AG09319 (cell line): ENCODE measurements around the gene SERPINA12.

ENCODE experiments used
- DNase-seq: peaks from one replicate; pipeline ENCODE4 v3.0.0-alpha.2; 2010; ENCODE audit warnings: low read depth; ENCODE audit errors: extremely low read depth
- TF ChIP-seq, protein P1 (sequence below): IDR thresholded peaks from 2 replicates; pipeline ENCODE4 v1.5.1; 2011; ENCODE audit warnings: low read depth, mild to moderate bottlenecking, inconsistent platforms, low read length, moderate library complexity

Gene SERPINA12

DNA sequence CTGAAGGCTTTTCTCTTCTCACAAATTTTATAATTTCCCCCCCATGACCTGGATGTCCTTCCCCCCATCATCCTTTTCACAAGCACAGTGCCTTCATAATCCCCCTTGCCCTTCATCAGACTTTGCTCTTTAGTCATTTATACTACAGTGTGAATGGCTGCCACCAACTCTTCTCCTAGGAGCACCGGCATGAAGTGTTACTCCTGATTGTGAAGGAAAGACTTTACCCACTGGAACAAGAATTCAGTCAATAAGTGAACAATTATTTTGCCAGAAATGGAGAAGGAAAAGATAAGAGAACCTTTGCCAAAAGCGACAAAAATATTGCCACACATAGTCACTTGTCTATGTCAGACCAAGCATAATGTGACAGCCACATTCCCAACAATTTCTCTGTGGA, 38.2 kb downstream of the SERPINA12 start:
- DNase-seq, result no peak
- TF ChIP-seq, protein P1, sequence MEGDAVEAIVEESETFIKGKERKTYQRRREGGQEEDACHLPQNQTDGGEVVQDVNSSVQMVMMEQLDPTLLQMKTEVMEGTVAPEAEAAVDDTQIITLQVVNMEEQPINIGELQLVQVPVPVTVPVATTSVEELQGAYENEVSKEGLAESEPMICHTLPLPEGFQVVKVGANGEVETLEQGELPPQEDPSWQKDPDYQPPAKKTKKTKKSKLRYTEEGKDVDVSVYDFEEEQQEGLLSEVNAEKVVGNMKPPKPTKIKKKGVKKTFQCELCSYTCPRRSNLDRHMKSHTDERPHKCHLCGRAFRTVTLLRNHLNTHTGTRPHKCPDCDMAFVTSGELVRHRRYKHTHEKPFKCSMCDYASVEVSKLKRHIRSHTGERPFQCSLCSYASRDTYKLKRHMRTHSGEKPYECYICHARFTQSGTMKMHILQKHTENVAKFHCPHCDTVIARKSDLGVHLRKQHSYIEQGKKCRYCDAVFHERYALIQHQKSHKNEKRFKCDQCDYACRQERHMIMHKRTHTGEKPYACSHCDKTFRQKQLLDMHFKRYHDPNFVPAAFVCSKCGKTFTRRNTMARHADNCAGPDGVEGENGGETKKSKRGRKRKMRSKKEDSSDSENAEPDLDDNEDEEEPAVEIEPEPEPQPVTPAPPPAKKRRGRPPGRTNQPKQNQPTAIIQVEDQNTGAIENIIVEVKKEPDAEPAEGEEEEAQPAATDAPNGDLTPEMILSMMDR, result no peak

- TF ChIP-seq, protein P1, result no peak
- DNase-seq, result no peak
These were observed 39.0 kb downstream of the SERPINA12 start for GRCh38 chr14:94470311-94470710.

- TF ChIP-seq, protein P1, result no peak
- no peak for DNase-seq
These were observed 40.0 kb downstream of the SERPINA12 start for GRCh38 chr14:94469261-94469660.

DNA sequence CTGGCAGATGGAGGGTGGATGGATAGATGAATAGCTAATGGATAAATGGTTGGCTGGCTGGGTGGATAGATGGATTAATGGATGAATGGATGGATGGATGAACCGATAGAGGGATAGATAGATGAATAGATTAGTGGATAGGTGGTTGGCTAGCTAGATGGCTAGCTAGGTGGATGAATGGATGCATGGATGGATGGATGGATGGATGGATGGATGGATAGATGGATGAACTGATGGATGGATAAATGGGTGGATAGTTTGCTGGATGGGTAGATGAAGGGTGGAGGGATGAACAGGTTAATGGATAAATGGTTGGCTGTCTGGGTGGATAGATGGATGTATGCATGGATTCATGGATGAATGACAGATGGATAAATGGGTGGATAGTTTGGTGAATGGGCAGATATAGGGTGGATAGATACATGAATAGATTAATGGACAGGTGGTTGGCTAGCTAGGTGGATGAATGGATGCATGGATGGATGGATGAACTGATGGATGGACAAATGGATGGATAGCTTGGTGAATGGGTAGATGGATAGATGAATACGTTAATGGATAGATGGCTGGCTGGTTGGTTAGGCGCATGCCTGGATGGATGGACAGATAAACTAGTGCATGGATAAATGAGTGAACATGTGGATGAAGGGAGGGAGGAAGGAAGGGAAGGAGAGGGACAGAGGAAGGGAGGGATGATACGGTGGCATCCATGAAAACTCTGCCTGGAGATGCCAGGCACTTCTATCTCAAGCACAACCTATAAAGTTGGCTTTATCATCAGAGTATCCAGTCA, 41.3 kb downstream of the SERPINA12 start:
- DNase-seq, result no peak
- TF ChIP-seq, protein P1, result no peak

DNA sequence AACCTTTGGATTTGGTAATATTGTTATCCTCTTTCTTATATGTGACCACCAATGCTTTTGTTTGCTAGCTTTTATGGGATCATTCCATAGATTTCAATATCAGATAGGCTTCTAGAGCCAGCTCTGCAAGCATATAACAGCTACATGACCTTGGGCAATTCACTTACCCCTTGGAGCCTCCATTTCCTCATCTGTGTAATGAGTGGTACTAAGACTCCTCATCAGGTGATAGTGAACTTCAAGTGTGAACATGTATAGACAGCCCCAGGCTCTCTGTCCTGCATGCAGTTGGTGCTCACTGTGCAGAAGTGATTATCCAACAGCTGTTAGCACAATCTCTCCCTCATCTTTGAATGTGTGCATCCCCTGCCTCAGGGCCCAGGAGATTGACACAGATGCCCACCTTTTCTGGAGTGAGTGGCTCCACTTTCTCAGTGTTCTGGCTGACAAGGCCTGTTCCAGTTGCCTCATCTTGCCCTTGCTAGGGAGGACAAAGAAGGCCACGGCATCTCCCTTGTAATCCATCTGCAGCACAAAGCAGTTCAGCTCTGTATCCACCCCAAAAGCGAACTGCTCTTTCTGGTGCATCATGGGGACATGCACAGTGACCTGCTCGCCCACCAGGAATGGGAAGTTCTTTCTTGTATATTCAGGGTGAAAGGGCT, 42.4 kb downstream of the SERPINA12 start:
- TF ChIP-seq, protein P1, result no peak
- no peak for DNase-seq

DNA sequence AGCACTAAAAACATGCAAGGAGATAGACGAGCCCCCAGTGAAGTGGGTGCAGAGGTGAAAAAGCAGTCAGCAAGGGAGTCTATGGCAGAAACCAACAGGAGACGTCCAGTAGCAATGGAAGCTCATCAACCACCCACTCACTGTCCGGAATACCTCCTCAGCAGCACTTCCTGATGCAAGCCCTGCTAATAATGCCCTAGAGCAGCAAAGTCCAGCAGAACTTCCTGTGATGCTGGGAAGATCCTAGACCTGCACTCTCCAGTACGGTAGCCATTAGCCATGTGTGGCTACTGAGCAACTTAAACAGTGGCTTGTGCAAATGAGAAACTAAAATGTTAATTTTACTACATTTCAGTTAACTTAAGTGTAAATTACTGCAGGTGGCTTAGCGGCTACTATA, 44.2 kb downstream of the SERPINA12 start:
- TF ChIP-seq, protein P1, result no peak
- DNase-seq, result no peak

- TF ChIP-seq, protein P1, result no peak
- DNase-seq, result no peak
These were observed 45.0 kb downstream of the SERPINA12 start for GRCh38 chr14:94464290-94464689.
